ENCODE data around the gene PTPA. TPM values are rescaled to one million over a fixed set of nuclear protein-coding genes. Genes with fewer than 3 reads are reported as not detected.
A peak's percentile ranks its signal among the peaks of the same experiment; 100 is the strongest.

Gene PTPA
- total RNA-seq, 1 donor from 2014 or later, result 166 TPM

DNA sequence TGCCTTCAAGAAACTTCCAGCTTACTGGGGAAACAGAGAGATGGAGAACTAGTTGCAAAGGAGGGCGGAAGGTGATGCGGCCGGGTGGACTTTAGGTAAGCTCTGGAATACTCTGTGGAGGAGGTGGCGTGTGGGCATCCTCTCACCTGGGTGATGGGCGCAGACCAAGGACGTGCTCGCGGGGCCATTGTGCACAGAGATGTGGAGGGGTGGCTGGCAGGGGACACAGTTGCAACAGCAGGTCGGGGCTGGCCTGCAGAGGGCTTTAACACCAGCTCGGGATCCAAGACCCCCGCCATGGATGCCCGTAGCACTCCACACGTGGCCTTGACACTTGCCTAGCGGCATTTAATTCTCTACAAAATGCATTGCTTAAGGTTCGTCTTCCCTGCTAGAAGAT is 40.3 kb downstream of the PTPA start:
- Mint-ChIP-seq H3K9me3 (ENCODE audit: unreplicated experiment) (peaks cover 4% of the 10 kb centered on the region), H3K4me3 (ENCODE audit: unreplicated experiment) (peak overlapping the region; percentile 13), H3K27ac (ENCODE audit: unreplicated experiment) (peak overlapping the region; percentile 56), H3K4me1 (ENCODE audit: low read depth, unreplicated experiment) (peaks cover 10% of the 10 kb centered on the region), H3K27me3 (ENCODE audit: unreplicated experiment) (peaks cover 14% of the 10 kb centered on the region), H3K36me3 (ENCODE audit: unreplicated experiment) (peaks cover 5% of the 10 kb centered on the region)
- TF ChIP-seq CTCF (IDR thresholded peaks at IDR 0.05; ENCODE audit: partially characterized antibody, unreplicated experiment), result no peak
- DNase-seq, result no peak

GRCh38 chr9:129154866-129155477 is 43.8 kb downstream of the PTPA start:
- no peaks in the 10 kb centered on the region for H3K4me1 Mint-ChIP-seq (ENCODE audit: low read depth, unreplicated experiment)
- H3K36me3 Mint-ChIP-seq (ENCODE audit: unreplicated experiment), result peaks cover 5% of the 10 kb centered on the region
- H3K9me3 Mint-ChIP-seq (ENCODE audit: unreplicated experiment), result peaks cover 5% of the 10 kb centered on the region
- no peak overlapping the region for H3K27ac Mint-ChIP-seq (ENCODE audit: unreplicated experiment)
- DNase-seq, result no peak
- H3K4me3 Mint-ChIP-seq (ENCODE audit: unreplicated experiment), result no peak overlapping the region
- H3K27me3 Mint-ChIP-seq (ENCODE audit: unreplicated experiment), result peaks cover 14% of the 10 kb centered on the region
- TF ChIP-seq CTCF (IDR thresholded peaks at IDR 0.05; ENCODE audit: partially characterized antibody, unreplicated experiment), result no peak

DNA sequence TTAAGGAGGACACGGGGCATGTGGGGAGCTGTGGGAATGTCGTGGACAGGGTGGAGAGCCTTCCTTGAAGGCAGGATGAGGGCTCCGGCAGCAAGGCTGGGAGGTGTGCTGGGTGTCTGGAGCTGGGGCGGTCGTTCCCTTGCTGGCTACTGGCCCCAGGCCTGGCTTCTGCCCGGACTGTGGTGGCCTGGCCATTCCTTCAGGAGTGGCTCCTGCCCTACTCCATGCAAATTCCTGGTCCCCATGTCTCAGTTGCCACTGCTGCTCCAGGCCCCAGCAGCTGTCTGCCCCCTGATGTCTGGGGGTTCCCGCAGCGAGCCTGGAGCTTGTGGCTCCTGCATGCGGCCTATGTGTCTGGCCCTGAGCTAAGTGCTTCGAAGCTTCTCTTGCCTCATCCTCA is 44.9 kb downstream of the PTPA start:
- Mint-ChIP-seq H3K4me3 (ENCODE audit: unreplicated experiment) (no peak overlapping the region), H3K27ac (ENCODE audit: unreplicated experiment) (no peak overlapping the region), H3K9me3 (ENCODE audit: unreplicated experiment) (peaks cover 5% of the 10 kb centered on the region), H3K36me3 (ENCODE audit: unreplicated experiment) (peaks cover 4% of the 10 kb centered on the region), H3K4me1 (ENCODE audit: low read depth, unreplicated experiment) (no peaks in the 10 kb centered on the region), H3K27me3 (ENCODE audit: unreplicated experiment) (peaks cover 12% of the 10 kb centered on the region)
- no peak for DNase-seq
- TF ChIP-seq CTCF (IDR thresholded peaks at IDR 0.05; ENCODE audit: partially characterized antibody, unreplicated experiment), result no peak

- no peaks in the 10 kb centered on the region for H3K36me3 Mint-ChIP-seq (ENCODE audit: unreplicated experiment)
- peaks cover 9% of the 10 kb centered on the region for H3K9me3 Mint-ChIP-seq (ENCODE audit: unreplicated experiment)
- no peak for DNase-seq
- peaks cover 2% of the 10 kb centered on the region for H3K4me1 Mint-ChIP-seq (ENCODE audit: low read depth, unreplicated experiment)
- peaks cover 9% of the 10 kb centered on the region for H3K27me3 Mint-ChIP-seq (ENCODE audit: unreplicated experiment)
- TF ChIP-seq CTCF (IDR thresholded peaks at IDR 0.05; ENCODE audit: partially characterized antibody, unreplicated experiment), result no peak
- no peak overlapping the region for H3K27ac Mint-ChIP-seq (ENCODE audit: unreplicated experiment)
- H3K4me3 Mint-ChIP-seq (ENCODE audit: unreplicated experiment), result no peak overlapping the region
Measured at GRCh38 chr9:129160712-129161533, 49.7 kb downstream of the PTPA start.

GRCh38 chr9:129161534-129161837 is 50.3 kb downstream of the PTPA start:
- H3K36me3 Mint-ChIP-seq (ENCODE audit: unreplicated experiment), result no peaks in the 10 kb centered on the region
- H3K9me3 Mint-ChIP-seq (ENCODE audit: unreplicated experiment), result peaks cover 12% of the 10 kb centered on the region
- H3K4me1 Mint-ChIP-seq (ENCODE audit: low read depth, unreplicated experiment), result peaks cover 2% of the 10 kb centered on the region
- no peak overlapping the region for H3K27ac Mint-ChIP-seq (ENCODE audit: unreplicated experiment)
- H3K4me3 Mint-ChIP-seq (ENCODE audit: unreplicated experiment), result no peak overlapping the region
- DNase-seq, result no peak
- no peak for TF ChIP-seq CTCF (IDR thresholded peaks at IDR 0.05; ENCODE audit: partially characterized antibody, unreplicated experiment)
- peaks cover 9% of the 10 kb centered on the region for H3K27me3 Mint-ChIP-seq (ENCODE audit: unreplicated experiment)

Measured in glutamatergic neuron (in vitro differentiated cells).